Panc1 (cell line): ENCODE measurements around the gene TFCP2L1. TPM values are rescaled to one million over a fixed set of nuclear protein-coding genes. Genes with fewer than 3 reads are reported as not detected.

Experiments
- ATAC-seq: fragments of 200-7000 bp; cut with Tn5 transposase; 2 replicates; pipeline ENCODE4 v1.9.1; 2020; ENCODE audit warnings: mild to moderate bottlenecking, moderate library complexity
- BruUV-seq: library from RNA; stranded (reverse); fragments of 400-500 nt; replicated peaks from 2 replicates; lab custom pipeline; 2021; lab: Mats Ljungman, UMichigan
- CTCF ChIA-PET: fragments of 300-600 bp; sonication (Branson Sonifier 250); formaldehyde crosslinking; loops from one replicate; lab custom pipeline; 2022; ENCODE audit warnings: antibody characterized with exemption; lab: Charles Lee
- POLR2A ChIA-PET: fragments of 300-600 bp; sonication (Branson Sonifier 250); formaldehyde crosslinking; loops from one replicate; lab custom pipeline; 2022; ENCODE audit warnings: antibody characterized with exemption; lab: Charles Lee
- DNase-seq: peaks from one replicate; pipeline ENCODE4 v3.0.0-alpha.2; 2010; ENCODE audit warnings: low read depth, low spot score
- H3K27ac ChIP-seq: 2 replicates; pipeline ENCODE4 v1.5.1; 2011; ENCODE audit warnings: mild to moderate bottlenecking, low read length, inconsistent platforms
- H3K27me3 ChIP-seq: fragments of 200-500 bp; sonication (Bioruptor generic); 2 replicates; pipeline ENCODE4 v1.6.0; 2014; ENCODE audit warnings: low read length, inconsistent platforms; ENCODE audit not compliant: control insufficient read depth, insufficient read depth
- H3K36me3 ChIP-seq: fragments of 200-500 bp; sonication (Bioruptor generic); 2 replicates; pipeline ENCODE4 v1.5.1; 2014; ENCODE audit warnings: inconsistent platforms, mild to moderate bottlenecking, low read length, moderate library complexity; ENCODE audit not compliant: control insufficient read depth, insufficient read depth
- H3K4me1 ChIP-seq: 2 replicates; pipeline ENCODE4 v1.5.1; 2011; ENCODE audit warnings: inconsistent platforms, mild to moderate bottlenecking, low read length, moderate library complexity; ENCODE audit not compliant: control insufficient read depth, insufficient read depth
- H3K4me3 ChIP-seq, 2 experiments: 2 replicates each; pipeline ENCODE4 v1.5.1; 2011 to 2012; ENCODE audit warnings: low read depth in 2 of 2, low read length in 2 of 2, mild to moderate bottlenecking in 2 of 2, inconsistent platforms in 1 of 2, moderate library complexity in 1 of 2
- H3K9me3 ChIP-seq: fragments of 200-500 bp; sonication (Bioruptor generic); 2 replicates; pipeline ENCODE4 v1.5.1; 2014; ENCODE audit warnings: low read depth, mild to moderate bottlenecking, inconsistent platforms, low read length, moderate library complexity; ENCODE audit not compliant: control insufficient read depth, insufficient read depth
- POLR2AphosphoS5 ChIP-seq: IDR thresholded peaks from 2 replicates; pipeline ENCODE4 v1.6.1; 2012; ENCODE audit warnings: mild to moderate bottlenecking, low read depth, low read length, moderate library complexity
- SIN3A ChIP-seq: IDR thresholded peaks from 2 replicates; pipeline ENCODE4 v1.6.1; 2012; ENCODE audit warnings: low read depth, mild to moderate bottlenecking, low read length, moderate library complexity, borderline replicate concordance; ENCODE audit not compliant: insufficient read depth
- TCF7L2 ChIP-seq: IDR thresholded peaks from 2 replicates; pipeline ENCODE4 v1.6.1; 2011; ENCODE audit warnings: mild to moderate bottlenecking, low read depth, low read length, inconsistent platforms
- in situ Hi-C: cut with HindIII; loops from 2 replicates; pipeline ENCODE4 v1.10.0; 2016; ENCODE audit warnings: low sequenced_read_pairs, low pct_unique_long_range_greater_than_20kb
- intact Hi-C: fragments of 100-400 bp; cut with micrococcal nuclease; formaldehyde crosslinking; loops from one replicate; pipeline ENCODE4 v1.10.0; 2022; ENCODE audit not compliant: unreplicated experiment
- total RNA-seq: library from RNA; stranded (reverse); gene quantifications from one replicate; pipeline ENCODE4 v1.2.1, GENCODE V29; 2021; ENCODE audit not compliant: unreplicated experiment
- TF ChIP-seq, protein P1 (sequence below), 2 experiments: IDR thresholded peaks; 2 replicates each; pipeline ENCODE4 v1.6.1; 2011 to 2012; ENCODE audit warnings: low read depth in 2 of 2, control low read depth in 1 of 2, low read length in 1 of 2, mild to moderate bottlenecking in 1 of 2, moderate library complexity in 1 of 2; ENCODE audit not compliant: insufficient read depth in 1 of 2
- TF ChIP-seq, protein P2 (sequence below): fragments of 450-650 bp; IDR thresholded peaks from 2 replicates; pipeline ENCODE4 v1.5.1; 2017; ENCODE audit warnings: mild to moderate bottlenecking

The TFCP2L1 gene
- total RNA-seq, 1 experiment from 2014 or later, result 4.9 TPM

DNA sequence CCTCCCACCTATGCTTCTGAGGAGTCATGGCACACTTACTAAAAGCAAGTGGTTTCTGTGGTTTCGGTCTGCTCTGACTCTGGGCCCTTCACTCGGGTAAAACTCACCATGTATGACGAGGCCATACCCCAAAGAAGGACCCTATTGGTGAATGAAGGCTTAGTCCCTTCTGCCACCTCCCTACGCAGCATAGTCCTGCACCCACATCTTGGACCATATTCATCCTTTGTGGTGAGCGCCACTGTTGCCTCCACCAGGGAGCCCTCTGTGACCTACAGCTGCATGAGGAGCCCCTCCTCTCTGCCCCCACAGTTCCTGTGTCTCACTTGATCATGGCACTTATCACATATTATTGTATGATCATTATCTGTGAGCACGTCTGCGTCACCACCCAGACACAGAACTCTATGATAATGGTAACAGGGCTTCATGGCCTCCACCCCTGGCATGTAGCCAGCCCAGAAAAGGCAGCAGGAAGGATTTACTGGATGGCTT is 113.3 kb downstream of the TFCP2L1 start:
- TF ChIP-seq TCF7L2, result no peak
- no peak for TF ChIP-seq SIN3A
- no peak for TF ChIP-seq POLR2AphosphoS5
- TF ChIP-seq, protein P1, sequence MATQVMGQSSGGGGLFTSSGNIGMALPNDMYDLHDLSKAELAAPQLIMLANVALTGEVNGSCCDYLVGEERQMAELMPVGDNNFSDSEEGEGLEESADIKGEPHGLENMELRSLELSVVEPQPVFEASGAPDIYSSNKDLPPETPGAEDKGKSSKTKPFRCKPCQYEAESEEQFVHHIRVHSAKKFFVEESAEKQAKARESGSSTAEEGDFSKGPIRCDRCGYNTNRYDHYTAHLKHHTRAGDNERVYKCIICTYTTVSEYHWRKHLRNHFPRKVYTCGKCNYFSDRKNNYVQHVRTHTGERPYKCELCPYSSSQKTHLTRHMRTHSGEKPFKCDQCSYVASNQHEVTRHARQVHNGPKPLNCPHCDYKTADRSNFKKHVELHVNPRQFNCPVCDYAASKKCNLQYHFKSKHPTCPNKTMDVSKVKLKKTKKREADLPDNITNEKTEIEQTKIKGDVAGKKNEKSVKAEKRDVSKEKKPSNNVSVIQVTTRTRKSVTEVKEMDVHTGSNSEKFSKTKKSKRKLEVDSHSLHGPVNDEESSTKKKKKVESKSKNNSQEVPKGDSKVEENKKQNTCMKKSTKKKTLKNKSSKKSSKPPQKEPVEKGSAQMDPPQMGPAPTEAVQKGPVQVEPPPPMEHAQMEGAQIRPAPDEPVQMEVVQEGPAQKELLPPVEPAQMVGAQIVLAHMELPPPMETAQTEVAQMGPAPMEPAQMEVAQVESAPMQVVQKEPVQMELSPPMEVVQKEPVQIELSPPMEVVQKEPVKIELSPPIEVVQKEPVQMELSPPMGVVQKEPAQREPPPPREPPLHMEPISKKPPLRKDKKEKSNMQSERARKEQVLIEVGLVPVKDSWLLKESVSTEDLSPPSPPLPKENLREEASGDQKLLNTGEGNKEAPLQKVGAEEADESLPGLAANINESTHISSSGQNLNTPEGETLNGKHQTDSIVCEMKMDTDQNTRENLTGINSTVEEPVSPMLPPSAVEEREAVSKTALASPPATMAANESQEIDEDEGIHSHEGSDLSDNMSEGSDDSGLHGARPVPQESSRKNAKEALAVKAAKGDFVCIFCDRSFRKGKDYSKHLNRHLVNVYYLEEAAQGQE (IDR thresholded peaks at IDR 0.05; ENCODE audit: insufficient read depth in 1 of 2, low read depth in 2 of 2, low read length in 1 of 2), result no peak
- TF ChIP-seq, protein P2, sequence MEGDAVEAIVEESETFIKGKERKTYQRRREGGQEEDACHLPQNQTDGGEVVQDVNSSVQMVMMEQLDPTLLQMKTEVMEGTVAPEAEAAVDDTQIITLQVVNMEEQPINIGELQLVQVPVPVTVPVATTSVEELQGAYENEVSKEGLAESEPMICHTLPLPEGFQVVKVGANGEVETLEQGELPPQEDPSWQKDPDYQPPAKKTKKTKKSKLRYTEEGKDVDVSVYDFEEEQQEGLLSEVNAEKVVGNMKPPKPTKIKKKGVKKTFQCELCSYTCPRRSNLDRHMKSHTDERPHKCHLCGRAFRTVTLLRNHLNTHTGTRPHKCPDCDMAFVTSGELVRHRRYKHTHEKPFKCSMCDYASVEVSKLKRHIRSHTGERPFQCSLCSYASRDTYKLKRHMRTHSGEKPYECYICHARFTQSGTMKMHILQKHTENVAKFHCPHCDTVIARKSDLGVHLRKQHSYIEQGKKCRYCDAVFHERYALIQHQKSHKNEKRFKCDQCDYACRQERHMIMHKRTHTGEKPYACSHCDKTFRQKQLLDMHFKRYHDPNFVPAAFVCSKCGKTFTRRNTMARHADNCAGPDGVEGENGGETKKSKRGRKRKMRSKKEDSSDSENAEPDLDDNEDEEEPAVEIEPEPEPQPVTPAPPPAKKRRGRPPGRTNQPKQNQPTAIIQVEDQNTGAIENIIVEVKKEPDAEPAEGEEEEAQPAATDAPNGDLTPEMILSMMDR, result no peak
- ATAC-seq (no peak), DNase-seq (no peak)
- Histone ChIP-seq H3K27me3 (no peaks in the 10 kb centered on the region), H3K4me3 (no peak overlapping the region), H3K27ac (no peak overlapping the region), H3K36me3 (no peaks in the 10 kb centered on the region), H3K9me3 (no peaks in the 10 kb centered on the region), H3K4me1 (no peaks in the 10 kb centered on the region)
- BruUV-seq, result no TSS peak
- ChIA-PET CTCF (interaction anchor here (0.6 kb wide), 1 partner anchor 152 kb away, joined by 4 read pairs; no protein-coding TSS in a partner anchor), POLR2A (no interaction called here)
- intact Hi-C loops (no loop called here), in situ Hi-C loops (no loop called here)

DNA sequence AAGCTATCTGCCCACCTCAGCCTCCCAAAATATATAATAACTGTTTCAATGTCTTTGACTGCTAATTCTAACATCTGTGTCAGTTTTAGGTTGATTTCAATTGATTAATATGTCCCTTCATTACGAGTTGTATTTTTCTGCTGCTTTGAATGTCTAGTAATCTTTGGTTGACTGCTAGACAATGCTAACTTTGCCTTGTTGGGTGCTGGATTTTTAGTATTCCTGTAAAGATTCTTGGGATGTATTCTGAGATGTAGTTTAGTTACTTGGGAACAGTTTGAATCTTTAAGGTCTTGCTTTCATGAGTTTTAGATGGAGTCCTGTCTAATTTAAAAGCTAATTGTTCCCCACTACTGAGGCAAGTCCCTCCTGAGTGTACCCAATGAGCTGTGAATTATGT is 114.4 kb downstream of the TFCP2L1 start:
- ChIA-PET POLR2A (no interaction called here), CTCF (no interaction called here)
- Histone ChIP-seq H3K36me3 (no peaks in the 10 kb centered on the region), H3K27me3 (no peaks in the 10 kb centered on the region), H3K4me3 (no peak overlapping the region), H3K4me1 (no peaks in the 10 kb centered on the region), H3K27ac (no peak overlapping the region), H3K9me3 (no peaks in the 10 kb centered on the region)
- TF ChIP-seq, protein P2, result no peak
- no peak for DNase-seq
- intact Hi-C loops (no loop called here), in situ Hi-C loops (no loop called here)
- BruUV-seq, result no TSS peak
- ATAC-seq, result no peak
